Smooth muscle cell (in vitro differentiated cells): ENCODE measurements around the gene OR2T33. TPM values are rescaled to one million over a fixed set of nuclear protein-coding genes. Genes with fewer than 3 reads are reported as not detected.
"Not testable (repeated sequence)": the region's sequence is repeated elsewhere in the genome, so short reads cannot be mapped to it uniquely, and the experiment has no call there.

Source experiments
- DNase-seq: peaks from one replicate; lab custom pipeline; 2025; ENCODE audit not compliant: unreplicated experiment; lab: John Stamatoyannopoulos, UW
- H2AFZ ChIP-seq: fragments of 200-600 bp; sonication (generic); 2 replicates; pipeline ENCODE4 v1.6.0; 2016; ENCODE audit warnings: antibody characterized with exemption, low read depth, mild to moderate bottlenecking
- H3F3A ChIP-seq: fragments of 200-600 bp; sonication (generic); 2 replicates; pipeline ENCODE4 v1.6.0; 2017; ENCODE audit warnings: antibody characterized with exemption, low read depth
- H3K27ac ChIP-seq: fragments of 200-600 bp; sonication (generic); 2 replicates; pipeline ENCODE4 v1.5.1; 2016; ENCODE audit warnings: low read depth, mild to moderate bottlenecking
- H3K27me3 ChIP-seq: fragments of 200-600 bp; sonication (generic); 2 replicates; pipeline ENCODE4 v1.6.1; 2016; ENCODE audit warnings: low read depth, mild to moderate bottlenecking
- H3K36me3 ChIP-seq: fragments of 200-600 bp; sonication (generic); 2 replicates; pipeline ENCODE4 v1.5.1; 2016; ENCODE audit warnings: low read depth
- H3K4me1 ChIP-seq: fragments of 200-600 bp; sonication (generic); 2 replicates; pipeline ENCODE4 v1.5.1; 2016; ENCODE audit warnings: low read depth
- H3K4me2 ChIP-seq: fragments of 200-600 bp; sonication (generic); 2 replicates; pipeline ENCODE4 v1.6.0; 2016; ENCODE audit warnings: mild to moderate bottlenecking
- H3K4me3 ChIP-seq: fragments of 200-600 bp; sonication (generic); 2 replicates; pipeline ENCODE4 v1.5.1; 2016; ENCODE audit warnings: mild to moderate bottlenecking
- H3K79me2 ChIP-seq: fragments of 200-600 bp; sonication (generic); 2 replicates; pipeline ENCODE4 v1.6.0; 2016; ENCODE audit warnings: low read depth, mild to moderate bottlenecking
- H3K9ac ChIP-seq: fragments of 200-600 bp; sonication (generic); 2 replicates; pipeline ENCODE4 v1.6.0; 2016; ENCODE audit warnings: low read depth
- H3K9me3 ChIP-seq: fragments of 200-600 bp; sonication (generic); replicated peaks from 2 replicates; pipeline ENCODE4 v1.5.1; 2016; ENCODE audit warnings: low read depth
- H4K20me1 ChIP-seq: fragments of 200-600 bp; sonication (generic); 2 replicates; pipeline ENCODE4 v1.6.0; 2016; ENCODE audit warnings: low read depth
- CTCF ChIP-seq: fragments of 200-600 bp; sonication (generic); IDR thresholded peaks from 2 replicates; pipeline ENCODE4 v1.5.1; 2017; ENCODE audit warnings: borderline replicate concordance, mild to moderate bottlenecking, antibody characterized with exemption; ENCODE audit not compliant: insufficient read depth, poor library complexity, severe bottlenecking
- WGBS: methylation state at CpG from one replicate; pipeline ENCODE4 v1.1.7; 2016; ENCODE audit warnings: low lambda C conversion rate; 5-methylcytosine and 5-hydroxymethylcytosine counted together
- polyA plus RNA-seq: library from polyadenylated mRNA; unstranded; fragments of >200 nt; fragmentation: Nextera tagmentation; extraction: Ambion mirVana; gene quantifications from 2 replicates; pipeline ENCODE4 v1.2.1, GENCODE V29; 2016
- total RNA-seq: library from RNA; depleted of rRNA; stranded (reverse); fragments of >200 nt; gene quantifications from 2 replicates; pipeline ENCODE4 v1.2.3, GENCODE V29; 2014

The OR2T33 gene
- total RNA-seq (not detected in 2 replicates), polyA plus RNA-seq (not detected in 2 replicates)

- no peak within 1 kb of the TSS for H2AFZ ChIP-seq
- no peaks in the 10 kb centered on the region for H3K79me2 ChIP-seq
- TF ChIP-seq CTCF = no peak
- DNase-seq = no peak
- H3K9me3 ChIP-seq = peaks cover 7% of the 10 kb centered on the region
- H3F3A ChIP-seq = no peaks in the 10 kb centered on the region
- no peak within 1 kb of the TSS for H3K4me3 ChIP-seq
- no peaks in the 10 kb centered on the region for H3K36me3 ChIP-seq
- H3K4me1 ChIP-seq = no peaks in the 10 kb centered on the region
- no peak within 1 kb of the TSS for H3K9ac ChIP-seq
- 27% methylated on average over 1 of the region's 1 CpG for WGBS
- H3K27me3 ChIP-seq = no peaks in the 10 kb centered on the region
- no peak within 1 kb of the TSS for H3K27ac ChIP-seq
- no peak within 1 kb of the TSS for H3K4me2 ChIP-seq
- no peaks in the 10 kb centered on the region for H4K20me1 ChIP-seq
These were observed at the start of gene OR2T33 for GRCh38 chr1:248277876-248278275. TSS of gene OR2T33 (minus strand) at chr1:248277976. CDS start at chr1:248273814, 4,162 bp downstream.

- no peak within 1 kb of the TSS for H3K4me2 ChIP-seq
- peaks cover 5% of the 10 kb centered on the region for H3K9me3 ChIP-seq
- no peak for DNase-seq
- TF ChIP-seq CTCF = no peak
- no peaks in the 10 kb centered on the region for H3F3A ChIP-seq
- no peaks in the 10 kb centered on the region for H3K27me3 ChIP-seq
- no peaks in the 10 kb centered on the region for H3K36me3 ChIP-seq
- WGBS = 76% methylated on average over 1 of the region's 1 CpG
- H4K20me1 ChIP-seq = no peaks in the 10 kb centered on the region
- no peak within 1 kb of the TSS for H3K9ac ChIP-seq
- H3K4me3 ChIP-seq = no peak within 1 kb of the TSS
- no peaks in the 10 kb centered on the region for H3K4me1 ChIP-seq
- H2AFZ ChIP-seq = no peak within 1 kb of the TSS
- H3K79me2 ChIP-seq = no peaks in the 10 kb centered on the region
- H3K27ac ChIP-seq = no peak within 1 kb of the TSS
These were observed 46.7 kb upstream of the OR2T33 start, which contains the start of gene OR2M7 for GRCh38 chr1:248324468-248324867. TSS of gene OR2M7 (minus strand) at chr1:248324568. CDS start at chr1:248324568, 0 bp downstream.

- no peaks in the 10 kb centered on the region for H3K36me3 ChIP-seq
- no peak overlapping the region for H3K27ac ChIP-seq
These were observed 39.0 kb upstream of the OR2T33 start for GRCh38 chr1:248316796-248317195.

GRCh38 chr1:248306740-248307139 is 29.0 kb upstream of the OR2T33 start:
- not testable (repeated sequence) for H4K20me1 ChIP-seq, H3K4me1 ChIP-seq, H2AFZ ChIP-seq, H3K27me3 ChIP-seq, H3K79me2 ChIP-seq, H3F3A ChIP-seq, H3K27ac ChIP-seq, H3K4me2 ChIP-seq, DNase-seq, H3K9ac ChIP-seq, H3K36me3 ChIP-seq, H3K4me3 ChIP-seq, H3K9me3 ChIP-seq
- WGBS = 70% methylated on average over 15 of the region's 15 CpGs

More at GRCh38 chr1:248316796-248317195, 39.0 kb upstream of the OR2T33 start:
- Histone ChIP-seq H4K20me1 (no peaks in the 10 kb centered on the region), H2AFZ (no peak overlapping the region), H3K79me2 (no peaks in the 10 kb centered on the region), H3K4me3 (no peak overlapping the region), H3K4me1 (no peaks in the 10 kb centered on the region), H3F3A (no peaks in the 10 kb centered on the region), H3K9me3 (peaks cover 5% of the 10 kb centered on the region), H3K4me2 (no peak overlapping the region), H3K27me3 (no peaks in the 10 kb centered on the region), H3K9ac (no peak overlapping the region)
- TF ChIP-seq CTCF = no peak
- no peak for DNase-seq
- 69% methylated on average over 11 of the region's 11 CpGs for WGBS
